HG03457 (cell line): ENCODE data around the gene PKNOX1.
"Not testable (repeated sequence)": the region's sequence is repeated elsewhere in the genome, so short reads cannot be mapped to it uniquely, and the experiment has no call there.

Experiments used
- ATAC-seq: cut with Tn5 transposase; IDR thresholded peaks from one replicate; pipeline ENCODE4 v1.9.1; 2021; ENCODE audit warnings: moderate number of reproducible peaks; ENCODE audit not compliant: unreplicated experiment

The PKNOX1 gene

DNA sequence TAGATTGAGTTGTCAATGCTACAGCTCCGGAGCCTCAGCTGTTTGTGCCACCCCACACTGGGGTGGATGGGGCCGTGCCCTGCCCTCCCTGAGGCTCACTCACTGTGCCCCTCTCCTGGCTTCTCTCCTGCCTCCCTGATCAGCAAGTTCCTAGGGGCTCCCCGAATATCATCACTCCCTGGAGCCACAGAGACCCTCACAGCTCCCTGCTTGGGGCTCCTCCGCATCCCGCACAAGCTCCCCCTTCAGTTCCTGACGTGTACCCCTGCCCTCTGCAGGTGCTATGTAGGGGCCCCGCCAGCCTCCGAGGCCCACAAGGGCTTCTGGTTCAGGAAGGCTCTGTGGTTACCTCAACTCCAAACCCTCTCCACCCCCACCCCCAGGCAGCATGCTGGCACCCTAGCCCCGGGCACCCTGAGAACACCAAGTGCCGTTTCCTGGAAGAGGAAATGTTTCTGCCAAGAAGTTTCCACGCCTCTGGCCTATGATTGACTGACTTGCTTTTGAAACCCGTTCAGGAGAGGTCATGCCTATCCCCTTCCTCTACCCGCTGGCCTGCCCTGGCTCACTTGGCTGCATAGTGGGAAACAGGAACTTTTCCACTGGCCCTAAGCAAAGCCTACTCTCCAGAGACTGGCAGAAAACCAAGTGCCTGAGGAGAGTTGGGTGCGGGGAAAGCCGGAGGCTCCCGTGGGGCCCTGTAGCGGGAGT, 71.0 kb downstream of the PKNOX1 start:
- not testable (repeated sequence) for ATAC-seq

DNA sequence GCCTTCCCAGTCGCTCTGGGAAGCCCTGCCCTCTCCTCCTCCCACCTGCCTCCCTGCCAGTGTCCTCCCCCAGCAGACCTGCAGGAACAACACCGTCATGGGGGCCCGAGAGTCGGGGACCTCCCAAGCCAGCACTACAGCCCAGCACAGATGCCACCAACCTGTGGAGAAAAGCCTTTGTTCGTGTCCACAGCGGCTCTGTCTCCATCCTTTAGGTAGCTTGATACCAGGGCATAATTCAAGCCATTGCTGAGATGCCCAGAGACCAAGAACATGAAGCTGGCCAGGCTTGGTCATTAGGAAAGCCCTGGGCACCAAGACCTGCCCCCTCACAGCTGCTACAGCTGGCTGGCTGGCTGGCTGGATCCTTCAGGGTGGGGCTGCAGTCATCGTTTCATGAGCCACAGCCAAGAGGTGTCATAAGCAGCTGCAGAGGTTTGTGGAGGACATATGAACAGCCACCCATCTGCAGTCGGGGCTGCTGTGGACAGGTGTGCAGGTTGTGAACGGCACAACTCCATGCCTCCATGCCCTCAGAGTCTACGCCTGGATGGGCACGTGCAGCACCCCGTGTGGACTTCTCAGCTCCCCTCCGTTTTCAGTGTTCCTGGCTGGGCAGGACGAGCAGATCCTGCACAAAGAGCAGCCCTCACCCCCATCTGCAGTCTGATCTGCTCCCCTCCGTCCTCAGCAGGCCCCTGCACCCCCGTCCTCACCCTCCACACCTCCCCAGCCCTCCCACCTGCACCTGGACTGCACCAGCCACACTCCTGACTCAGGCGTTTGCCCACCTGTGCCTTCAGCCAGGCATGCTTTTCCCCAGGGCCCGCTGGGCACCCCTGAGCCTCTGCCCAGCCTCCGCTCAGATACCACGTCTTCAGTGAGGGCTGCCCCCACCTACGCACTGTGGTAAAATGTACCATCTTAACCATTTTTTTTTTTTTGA, 71.8 kb downstream of the PKNOX1 start:
- not testable (repeated sequence) for ATAC-seq

- not testable (repeated sequence) for ATAC-seq
Observed at GRCh38 chr21:43053112-43053511, 78.8 kb downstream of the PKNOX1 start.

GRCh38 chr21:43062955-43063664, 88.7 kb downstream of the PKNOX1 start:
- not testable (repeated sequence) for ATAC-seq

GRCh38 chr21:43064265-43064917, 90.0 kb downstream of the PKNOX1 start:
- not testable (repeated sequence) for ATAC-seq

DNA sequence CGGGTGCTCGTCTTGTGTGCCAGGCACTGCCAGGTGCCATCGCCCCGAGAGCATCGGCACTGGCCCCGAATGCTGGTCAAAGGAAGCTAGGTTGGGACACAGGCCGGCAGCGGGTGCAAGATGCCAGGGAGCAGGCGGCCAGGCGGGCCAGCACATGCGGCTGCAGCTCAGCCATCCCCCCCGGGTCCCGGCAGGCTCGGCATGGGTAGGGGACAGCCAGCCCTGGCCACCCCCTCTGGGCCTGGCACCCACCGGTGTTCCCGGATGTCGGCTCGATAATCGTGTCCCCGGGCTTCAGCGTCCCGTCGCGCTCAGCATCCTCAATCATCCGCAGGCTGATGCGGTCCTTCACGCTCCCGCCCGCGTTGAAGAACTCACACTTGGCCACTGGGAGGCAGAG, 91.6 kb downstream of the PKNOX1 start:
- ATAC-seq, result not testable (repeated sequence)

DNA sequence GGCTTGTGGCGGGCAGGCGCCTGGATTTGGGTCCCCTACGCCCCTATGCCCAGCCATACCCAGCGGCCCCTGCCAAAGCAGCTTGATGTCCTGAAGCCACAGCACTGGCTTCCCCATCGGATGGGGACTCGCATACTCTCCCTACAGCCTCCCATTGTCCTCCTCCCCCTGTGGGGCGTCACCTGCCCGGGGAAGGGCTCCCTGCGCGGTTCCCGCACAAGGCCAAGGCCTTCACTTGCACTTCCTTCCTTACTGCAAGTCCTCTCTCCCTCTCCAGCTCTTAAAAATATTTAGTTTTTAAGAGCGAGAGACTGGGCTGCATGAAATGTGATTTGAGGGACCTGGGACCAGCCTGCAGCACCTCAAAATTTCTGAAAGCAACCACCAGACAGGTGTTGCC, 92.3 kb downstream of the PKNOX1 start:
- not testable (repeated sequence) for ATAC-seq

DNA sequence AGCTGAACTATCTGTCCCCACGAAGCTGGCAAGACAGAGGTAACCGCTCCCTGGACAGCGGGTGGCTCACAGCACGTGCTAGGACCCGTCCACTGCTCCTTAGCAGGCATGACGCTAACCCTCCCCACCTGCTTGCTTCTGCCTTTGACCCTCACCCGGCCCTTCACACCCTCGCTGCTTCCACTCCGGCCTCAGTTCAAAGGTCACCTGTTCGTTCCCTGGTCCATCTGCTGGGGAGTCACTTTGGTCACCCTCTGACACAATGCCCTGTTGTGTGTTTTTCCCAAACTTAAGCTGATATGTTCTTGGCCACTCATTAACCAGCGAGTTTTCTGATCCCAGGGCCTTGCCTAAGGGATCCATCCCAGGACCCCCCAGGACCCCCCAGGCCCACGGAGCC, 93.7 kb downstream of the PKNOX1 start:
- ATAC-seq, result not testable (repeated sequence)

DNA sequence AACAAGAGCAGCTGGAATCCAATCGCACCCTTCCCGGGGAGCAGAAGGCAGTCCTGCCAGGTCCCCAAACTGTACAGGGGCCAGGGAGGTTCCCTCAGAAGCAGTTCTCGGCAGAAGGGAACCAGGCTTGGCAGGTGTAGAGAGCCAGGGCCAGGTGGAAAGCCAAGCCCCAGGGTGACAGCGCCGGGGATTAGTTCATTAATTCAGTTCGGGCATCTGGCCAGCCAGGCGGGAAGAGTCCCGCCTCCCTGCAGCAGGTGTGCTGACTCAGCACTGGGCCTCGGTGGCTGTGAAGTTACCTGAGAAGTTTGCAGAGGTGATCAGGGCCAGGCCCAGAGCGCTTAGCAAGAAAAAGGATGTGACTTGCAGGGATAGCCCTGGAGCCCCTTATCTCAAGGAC, 95.3 kb downstream of the PKNOX1 start:
- not testable (repeated sequence) for ATAC-seq

GRCh38 chr21:43072742-43073141, 98.4 kb downstream of the PKNOX1 start:
- not testable (repeated sequence) for ATAC-seq

DNA sequence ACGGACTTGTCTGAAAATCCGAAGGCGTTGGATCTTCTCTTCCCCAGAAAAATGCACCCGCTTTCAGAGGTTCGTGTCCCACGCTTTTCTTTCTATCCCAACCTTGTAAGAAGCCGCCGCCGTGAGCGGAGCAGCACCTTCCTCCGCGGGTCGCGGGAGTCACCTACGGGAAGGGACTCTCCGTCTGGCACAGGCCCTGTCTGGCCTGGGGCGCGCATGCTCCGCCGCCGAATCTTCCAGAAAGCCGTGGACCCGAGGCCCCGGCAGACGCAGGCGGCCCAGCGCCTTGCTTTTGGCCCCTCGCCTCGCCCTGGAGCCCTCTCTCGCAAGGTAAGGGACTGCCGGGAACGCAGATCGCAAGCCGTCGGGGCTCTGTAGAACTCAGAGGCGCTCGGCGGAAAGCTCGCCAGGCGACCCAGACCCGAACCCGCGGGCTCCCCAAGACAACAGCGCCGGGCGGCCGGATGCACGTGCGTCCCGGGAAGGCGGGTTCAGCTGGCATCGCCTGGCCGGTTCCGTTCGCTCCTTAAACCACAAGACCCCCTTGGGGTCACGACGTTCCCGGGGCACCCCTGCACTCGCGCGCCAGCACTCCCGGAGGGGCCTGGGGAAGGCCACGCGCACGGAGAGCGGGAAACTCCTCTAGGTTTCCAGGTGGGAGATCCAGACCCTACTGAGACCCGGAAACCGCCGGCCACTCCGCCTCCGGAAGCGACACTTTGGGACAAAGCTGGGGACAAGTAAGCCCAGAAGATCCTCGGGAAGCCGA, 100.2 kb downstream of the PKNOX1 start:
- not testable (repeated sequence) for ATAC-seq

GRCh38 chr21:43075170-43076022, 101.0 kb downstream of the PKNOX1 start, which contains the start of gene CBS:
CBS (minus strand) TSS chr21:43075835; CDS start chr21:43072193, 3,642 bp downstream.
- ATAC-seq, result not testable (repeated sequence)

DNA sequence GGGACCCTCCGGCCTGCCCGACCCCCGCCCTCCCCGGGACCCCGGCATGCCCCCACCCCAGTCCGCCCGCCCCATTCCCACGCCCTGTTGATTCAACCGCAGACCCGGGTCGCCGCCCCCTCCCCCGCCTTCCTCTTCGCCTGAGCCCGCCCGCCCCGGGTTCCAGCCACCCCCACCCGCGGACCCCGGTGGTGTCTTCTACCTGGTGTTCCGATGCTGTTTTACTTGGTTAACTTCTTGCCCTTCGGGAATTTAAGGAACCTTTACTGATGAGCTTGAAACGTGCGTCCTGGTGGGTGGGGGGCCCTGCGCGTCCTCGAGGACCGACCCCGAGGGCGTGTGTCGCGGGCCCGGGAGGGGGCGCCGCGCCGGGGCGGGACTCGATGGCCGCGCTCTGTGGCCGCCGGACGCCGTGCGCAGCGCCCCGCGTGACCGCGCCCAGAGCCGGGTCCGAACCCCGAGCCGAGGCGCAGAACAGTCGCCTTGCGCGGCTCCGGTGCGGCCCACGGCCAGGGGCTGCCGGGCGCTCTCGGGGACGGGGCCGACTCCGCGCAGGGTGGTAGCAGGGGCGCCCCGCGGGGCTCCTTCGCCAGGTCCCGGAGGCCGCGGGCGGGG, 101.8 kb downstream of the PKNOX1 start:
- not testable (repeated sequence) for ATAC-seq

DNA sequence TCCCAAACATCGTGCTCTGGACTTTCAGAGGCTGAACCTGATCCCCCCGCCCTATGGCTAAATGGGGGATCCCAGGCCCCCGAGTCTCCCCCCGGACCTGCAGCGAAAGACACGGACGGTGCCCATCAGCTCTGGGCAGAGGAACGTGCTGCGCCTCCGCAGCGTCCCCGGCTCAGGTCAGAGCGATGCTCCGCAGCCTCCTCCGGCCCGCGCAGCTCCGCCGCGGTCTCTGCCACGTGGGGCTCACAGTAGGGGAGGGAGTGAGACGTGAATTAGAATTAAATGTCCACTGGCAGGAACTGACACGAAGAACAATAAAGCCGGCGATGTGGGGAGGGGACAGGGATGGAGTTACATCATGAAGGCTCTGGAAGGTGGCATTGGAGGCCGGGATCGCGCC, 102.3 kb downstream of the PKNOX1 start:
- not testable (repeated sequence) for ATAC-seq

GRCh38 chr21:43082587-43083300, 108.4 kb downstream of the PKNOX1 start:
- not testable (repeated sequence) for ATAC-seq
